ENCODE data around the gene ZBTB8B. TPM values are rescaled to one million over a fixed set of nuclear protein-coding genes. Genes with fewer than 3 reads are reported as not detected.

ZBTB8B gene
- total RNA-seq, 1 donor from 2014 or later, result not detected

GRCh38 chr1:32503153-32503552 lies 38.3 kb downstream of the ZBTB8B start:
- Mint-ChIP-seq H3K36me3 (ENCODE audit: low read depth) (no peaks in the 10 kb centered on the region), H3K4me3 (no peak overlapping the region), H3K4me1 (no peaks in the 10 kb centered on the region), H3K27me3 (peaks cover 42% of the 10 kb centered on the region), H3K27ac (no peak overlapping the region), H3K9me3 (no peaks in the 10 kb centered on the region)
- intact Hi-C loops (cut with micrococcal nuclease), result no loop called here
- DNase-seq, result no peak

- Mint-ChIP-seq H3K36me3 (ENCODE audit: low read depth) (no peaks in the 10 kb centered on the region), H3K27ac (no peak overlapping the region), H3K4me1 (no peaks in the 10 kb centered on the region), H3K4me3 (no peak overlapping the region), H3K27me3 (peaks cover 28% of the 10 kb centered on the region), H3K9me3 (no peaks in the 10 kb centered on the region)
- DNase-seq, result no peak
- intact Hi-C loops (cut with micrococcal nuclease), result no loop called here
Measured at GRCh38 chr1:32507021-32507420, 42.1 kb downstream of the ZBTB8B start.

- intact Hi-C loops (cut with micrococcal nuclease), result no loop called here
- Mint-ChIP-seq H3K9me3 (no peaks in the 10 kb centered on the region), H3K36me3 (ENCODE audit: low read depth) (no peaks in the 10 kb centered on the region), H3K27me3 (peaks cover 28% of the 10 kb centered on the region), H3K27ac (no peak overlapping the region), H3K4me3 (no peak overlapping the region), H3K4me1 (no peaks in the 10 kb centered on the region)
- DNase-seq, result no peak
Measured at GRCh38 chr1:32508761-32509160, 43.9 kb downstream of the ZBTB8B start.

DNA sequence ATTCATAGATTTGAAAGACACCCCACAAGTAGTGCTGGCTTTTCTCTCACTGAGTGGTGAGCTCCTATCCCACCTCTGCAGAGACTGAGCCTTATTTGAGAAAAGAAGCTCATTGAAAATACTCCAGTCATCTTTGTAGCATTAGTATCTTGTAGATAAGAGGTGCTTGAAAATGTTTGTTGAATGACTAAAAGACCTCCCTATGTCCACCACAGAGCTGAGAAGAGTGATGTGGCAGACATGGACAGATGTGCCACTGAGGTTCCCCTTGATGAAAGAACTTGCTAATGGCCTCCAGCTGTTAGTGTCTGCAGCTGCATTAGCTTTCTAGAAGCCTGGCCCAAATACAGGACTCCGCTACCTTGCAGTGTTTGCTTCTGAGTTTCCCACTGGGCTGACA lies 45.1 kb downstream of the ZBTB8B start:
- H3K4me3 Mint-ChIP-seq, result no peak overlapping the region
- H3K4me1 Mint-ChIP-seq, result no peaks in the 10 kb centered on the region
- no peak for DNase-seq
- H3K27me3 Mint-ChIP-seq, result peaks cover 29% of the 10 kb centered on the region
- no peaks in the 10 kb centered on the region for H3K36me3 Mint-ChIP-seq (ENCODE audit: low read depth)
- H3K27ac Mint-ChIP-seq, result no peak overlapping the region
- intact Hi-C loops (cut with micrococcal nuclease), result no loop called here
- H3K9me3 Mint-ChIP-seq, result no peaks in the 10 kb centered on the region

Other genes with a start within 250 kb of the ZBTB8B start
- 10.6 and 10.9 TPM in 2 replicates for gene TMEM234, start 242.7 kb upstream of the ZBTB8B start, total RNA-seq
- 304 and 341 TPM in 2 replicates for gene EIF3I, start 242.7 kb upstream of the ZBTB8B start, total RNA-seq
- 0.23 and 0.57 TPM in 2 replicates for gene FAM167B, start 217.8 kb upstream of the ZBTB8B start, total RNA-seq
- 240 and 248 TPM in 2 replicates for gene LCK, start 213.8 kb upstream of the ZBTB8B start, total RNA-seq
- 181 and 184 TPM in 2 replicates for gene HDAC1, start 173.0 kb upstream of the ZBTB8B start, total RNA-seq
- 34.8 and 36.6 TPM in 2 replicates for gene MARCKSL1, start 128.8 kb upstream of the ZBTB8B start, total RNA-seq
- gene FAM229A, start 102.6 kb upstream of the ZBTB8B start, total RNA-seq, result 4.2 and 4.4 TPM in 2 replicates
- gene TSSK3, start 102.5 kb upstream of the ZBTB8B start, total RNA-seq, result 1.0 and 2.3 TPM in 2 replicates
- gene BSDC1, start 70.6 kb upstream of the ZBTB8B start, total RNA-seq, result 44.8 and 49.5 TPM in 2 replicates
- 0.19 and 0.62 TPM in 2 replicates for gene ZBTB8A, start 74.4 kb downstream of the ZBTB8B start, total RNA-seq
- gene ZBTB8OS, start 185.5 kb downstream of the ZBTB8B start, total RNA-seq, result 50.4 and 54.2 TPM in 2 replicates
- gene RBBP4, start 186.1 kb downstream of the ZBTB8B start, total RNA-seq, result 329 and 331 TPM in 2 replicates
- not detected in 2 replicates for gene SYNC, start 237.7 kb downstream of the ZBTB8B start, total RNA-seq

Measured in activated CD4-positive, alpha-beta T cell treated with anti-CD3 and anti-CD28 coated beads, Interleukin-2, amount 10 ng/mL, durations not matched to agents 24 days and 14 days (primary cell).